Measurements from ENCODE around the gene FBXO41.

GRCh38 chr2:73243884-73244570 lies 40.3 kb downstream of the FBXO41 start:
- TF ChIP-seq POLR2AphosphoS5 (IDR thresholded peaks at IDR 0.05; ENCODE audit: low read depth) (no peak), CTCF (IDR thresholded peaks at IDR 0.05; ENCODE audit: insufficient read depth, low read length) (no peak), REST (IDR thresholded peaks at IDR 0.05; ENCODE audit: insufficient replicate concordance, low read depth) (no peak), GABPA (IDR thresholded peaks at IDR 0.05; ENCODE audit: low read depth) (no peak)

All from HL-60 (cell line).